HL-60 (cell line): ENCODE measurements around the gene ZDHHC17.

Experiments
- DNase-seq, 2 experiments: peaks; one replicate each; pipeline ENCODE4 v3.0.0-alpha.2; 2010 to 2020; ENCODE audit warnings: low read depth in 1 of 2, low spot score in 1 of 2
- H3K27ac ChIP-seq: fragments of 250-450 bp; sonication (Bioruptor Pico); replicated peaks from 2 replicates; pipeline ENCODE4 v1.5.1; 2020; ENCODE audit warnings: mild to moderate bottlenecking, moderate library complexity
- H3K27me3 ChIP-seq: fragments of 250-450 bp; sonication (Bioruptor Pico); 2 replicates; pipeline ENCODE4 v1.5.1; 2021; ENCODE audit warnings: mild to moderate bottlenecking, moderate library complexity; ENCODE audit not compliant: insufficient read depth, poor library complexity, severe bottlenecking
- H3K4me3 ChIP-seq: replicated peaks from 2 replicates; pipeline ENCODE4 v1.5.1; 2011; ENCODE audit warnings: mild to moderate bottlenecking, control low read depth, low read length; ENCODE audit not compliant: insufficient read depth
- GABPA ChIP-seq: IDR thresholded peaks from 2 replicates; pipeline ENCODE4 v1.6.1; 2012; ENCODE audit warnings: low read depth
- POLR2AphosphoS5 ChIP-seq: IDR thresholded peaks from 2 replicates; pipeline ENCODE4 v1.6.1; 2012; ENCODE audit warnings: low read depth
- SPI1 ChIP-seq: IDR thresholded peaks from 2 replicates; pipeline ENCODE4 v1.6.1; 2012; ENCODE audit warnings: low read depth, mild to moderate bottlenecking, borderline replicate concordance
- TF ChIP-seq, protein P1 (sequence below): IDR thresholded peaks from 2 replicates; pipeline ENCODE4 v1.6.1; 2012; ENCODE audit warnings: low read depth; ENCODE audit not compliant: insufficient replicate concordance
- TF ChIP-seq, protein P2 (sequence below): IDR thresholded peaks from one replicate; pipeline ENCODE4 v1.5.1; 2011; ENCODE audit warnings: low read length, control low read depth, inconsistent platforms; ENCODE audit not compliant: insufficient read depth

ZDHHC17 gene

DNA sequence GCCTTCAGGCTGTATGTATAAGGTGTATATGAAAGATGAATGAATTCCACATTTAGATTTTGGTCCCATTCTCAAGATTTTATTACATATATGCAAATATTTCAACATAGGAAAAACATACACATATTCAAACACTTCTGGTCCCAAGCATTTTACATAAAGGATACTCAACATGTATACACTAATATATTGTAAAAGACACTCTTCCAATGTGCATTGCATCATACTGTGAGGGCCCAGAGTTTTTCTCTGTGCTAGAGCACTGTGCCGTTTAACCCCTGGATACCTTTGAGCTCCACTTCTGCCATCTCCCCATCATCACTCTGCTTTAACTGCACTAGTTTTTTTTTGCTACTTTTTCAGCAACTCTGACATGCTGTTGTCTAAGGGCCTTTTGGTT is 48.1 kb downstream of the ZDHHC17 start:
- TF ChIP-seq GABPA (no peak), POLR2AphosphoS5 (no peak), SPI1 (no peak)
- TF ChIP-seq, protein P1, sequence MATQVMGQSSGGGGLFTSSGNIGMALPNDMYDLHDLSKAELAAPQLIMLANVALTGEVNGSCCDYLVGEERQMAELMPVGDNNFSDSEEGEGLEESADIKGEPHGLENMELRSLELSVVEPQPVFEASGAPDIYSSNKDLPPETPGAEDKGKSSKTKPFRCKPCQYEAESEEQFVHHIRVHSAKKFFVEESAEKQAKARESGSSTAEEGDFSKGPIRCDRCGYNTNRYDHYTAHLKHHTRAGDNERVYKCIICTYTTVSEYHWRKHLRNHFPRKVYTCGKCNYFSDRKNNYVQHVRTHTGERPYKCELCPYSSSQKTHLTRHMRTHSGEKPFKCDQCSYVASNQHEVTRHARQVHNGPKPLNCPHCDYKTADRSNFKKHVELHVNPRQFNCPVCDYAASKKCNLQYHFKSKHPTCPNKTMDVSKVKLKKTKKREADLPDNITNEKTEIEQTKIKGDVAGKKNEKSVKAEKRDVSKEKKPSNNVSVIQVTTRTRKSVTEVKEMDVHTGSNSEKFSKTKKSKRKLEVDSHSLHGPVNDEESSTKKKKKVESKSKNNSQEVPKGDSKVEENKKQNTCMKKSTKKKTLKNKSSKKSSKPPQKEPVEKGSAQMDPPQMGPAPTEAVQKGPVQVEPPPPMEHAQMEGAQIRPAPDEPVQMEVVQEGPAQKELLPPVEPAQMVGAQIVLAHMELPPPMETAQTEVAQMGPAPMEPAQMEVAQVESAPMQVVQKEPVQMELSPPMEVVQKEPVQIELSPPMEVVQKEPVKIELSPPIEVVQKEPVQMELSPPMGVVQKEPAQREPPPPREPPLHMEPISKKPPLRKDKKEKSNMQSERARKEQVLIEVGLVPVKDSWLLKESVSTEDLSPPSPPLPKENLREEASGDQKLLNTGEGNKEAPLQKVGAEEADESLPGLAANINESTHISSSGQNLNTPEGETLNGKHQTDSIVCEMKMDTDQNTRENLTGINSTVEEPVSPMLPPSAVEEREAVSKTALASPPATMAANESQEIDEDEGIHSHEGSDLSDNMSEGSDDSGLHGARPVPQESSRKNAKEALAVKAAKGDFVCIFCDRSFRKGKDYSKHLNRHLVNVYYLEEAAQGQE, result no peak
- TF ChIP-seq, protein P2, sequence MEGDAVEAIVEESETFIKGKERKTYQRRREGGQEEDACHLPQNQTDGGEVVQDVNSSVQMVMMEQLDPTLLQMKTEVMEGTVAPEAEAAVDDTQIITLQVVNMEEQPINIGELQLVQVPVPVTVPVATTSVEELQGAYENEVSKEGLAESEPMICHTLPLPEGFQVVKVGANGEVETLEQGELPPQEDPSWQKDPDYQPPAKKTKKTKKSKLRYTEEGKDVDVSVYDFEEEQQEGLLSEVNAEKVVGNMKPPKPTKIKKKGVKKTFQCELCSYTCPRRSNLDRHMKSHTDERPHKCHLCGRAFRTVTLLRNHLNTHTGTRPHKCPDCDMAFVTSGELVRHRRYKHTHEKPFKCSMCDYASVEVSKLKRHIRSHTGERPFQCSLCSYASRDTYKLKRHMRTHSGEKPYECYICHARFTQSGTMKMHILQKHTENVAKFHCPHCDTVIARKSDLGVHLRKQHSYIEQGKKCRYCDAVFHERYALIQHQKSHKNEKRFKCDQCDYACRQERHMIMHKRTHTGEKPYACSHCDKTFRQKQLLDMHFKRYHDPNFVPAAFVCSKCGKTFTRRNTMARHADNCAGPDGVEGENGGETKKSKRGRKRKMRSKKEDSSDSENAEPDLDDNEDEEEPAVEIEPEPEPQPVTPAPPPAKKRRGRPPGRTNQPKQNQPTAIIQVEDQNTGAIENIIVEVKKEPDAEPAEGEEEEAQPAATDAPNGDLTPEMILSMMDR, result no peak
- no peak overlapping the region for H3K4me3 ChIP-seq
- no peak for DNase-seq
- H3K27me3 ChIP-seq, result no peaks in the 10 kb centered on the region
- H3K27ac ChIP-seq, result no peak overlapping the region

DNA sequence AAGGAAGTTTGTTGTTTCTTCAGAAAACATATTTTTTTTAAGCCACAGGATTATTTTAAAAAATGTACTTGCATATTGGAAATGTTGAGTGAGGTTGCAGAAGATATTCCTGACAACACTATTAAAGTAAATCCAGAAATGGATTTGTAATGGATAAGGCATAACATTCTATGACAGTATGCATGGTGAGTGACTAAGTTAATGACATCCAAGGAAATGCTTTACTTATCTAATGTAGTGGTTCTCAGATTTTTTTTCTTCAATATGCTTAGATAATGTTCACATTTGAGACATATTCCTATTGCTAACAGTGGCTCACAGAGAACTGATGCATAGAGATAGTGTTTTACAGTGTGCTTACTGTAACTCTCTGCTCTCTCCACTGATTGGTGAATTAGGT is 49.4 kb downstream of the ZDHHC17 start:
- TF ChIP-seq, protein P2, result no peak
- TF ChIP-seq SPI1 (no peak), POLR2AphosphoS5 (no peak), GABPA (no peak)
- TF ChIP-seq, protein P1, result no peak
- Histone ChIP-seq H3K27ac (no peak overlapping the region), H3K4me3 (no peak overlapping the region), H3K27me3 (no peaks in the 10 kb centered on the region)
- DNase-seq, result no peak

DNA sequence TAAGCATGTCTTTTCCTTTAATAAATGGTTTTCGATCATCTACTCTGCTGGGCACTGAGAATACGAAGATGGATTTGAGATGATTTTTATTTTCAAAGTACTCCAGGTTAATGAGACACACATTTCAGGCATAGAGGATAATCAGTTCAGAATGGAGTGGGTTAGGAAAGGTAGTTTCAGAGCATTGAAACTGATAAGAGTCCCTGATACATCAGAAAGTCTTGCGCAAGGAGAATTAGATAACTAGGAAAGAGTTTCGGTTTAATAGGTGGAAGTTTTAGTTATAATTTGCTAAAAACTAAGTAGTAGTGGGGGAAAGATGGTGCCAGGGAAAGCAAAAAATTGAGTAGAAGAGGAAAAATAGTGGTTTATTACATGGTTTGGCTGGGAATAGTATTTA is 50.1 kb downstream of the ZDHHC17 start:
- H3K4me3 ChIP-seq, result no peak overlapping the region
- no peaks in the 10 kb centered on the region for H3K27me3 ChIP-seq
- TF ChIP-seq GABPA, result no peak
- TF ChIP-seq, protein P2, result no peak
- no peak for TF ChIP-seq POLR2AphosphoS5
- TF ChIP-seq, protein P1, result no peak
- no peak for TF ChIP-seq SPI1
- no peak overlapping the region for H3K27ac ChIP-seq
- no peak for DNase-seq
